HK-2 (cell line): ENCODE measurements around the gene LRP4.

Experiments
- DNase-seq: peaks from one replicate; pipeline ENCODE4 v3.0.0-alpha.2; 2018; ENCODE audit not compliant: unreplicated experiment

LRP4 gene

GRCh38 chr11:46845740-46846509 is 72.4 kb downstream of the LRP4 start, which contains the start of gene CKAP5:
TSS of gene CKAP5 (minus strand) at chr11:46846280. CDS start at chr11:46821231, 25,049 bp downstream.
- DNase-seq, result peak; percentile 81

GRCh38 chr11:46845440-46845739 is 73.0 kb downstream of the LRP4 start:
- DNase-seq, result no peak

- DNase-seq, result no peak
Observed at GRCh38 chr11:46840116-46840515, 78.2 kb downstream of the LRP4 start.

- DNase-seq, result no peak
Observed at GRCh38 chr11:46838501-46838900, 79.8 kb downstream of the LRP4 start.

GRCh38 chr11:46837860-46838259 is 80.5 kb downstream of the LRP4 start:
- DNase-seq, result no peak

GRCh38 chr11:46836870-46837269 is 81.5 kb downstream of the LRP4 start:
- no peak for DNase-seq

- DNase-seq, result no peak
Observed at GRCh38 chr11:46836431-46836830, 81.9 kb downstream of the LRP4 start.

GRCh38 chr11:46835897-46836296 is 82.5 kb downstream of the LRP4 start:
- no peak for DNase-seq

GRCh38 chr11:46834821-46835220 is 83.5 kb downstream of the LRP4 start:
- DNase-seq, result no peak

- DNase-seq, result no peak
Observed at GRCh38 chr11:46832511-46833214, 85.7 kb downstream of the LRP4 start.

- no peak for DNase-seq
Observed at GRCh38 chr11:46827995-46828394, 90.4 kb downstream of the LRP4 start.

- DNase-seq, result no peak
Observed at GRCh38 chr11:46826310-46827044, 91.9 kb downstream of the LRP4 start.

GRCh38 chr11:46808799-46809431 is 109.4 kb downstream of the LRP4 start:
- DNase-seq, result no peak
